ENCODE measurements around the gene ATXN2L. TPM values are rescaled to one million over a fixed set of nuclear protein-coding genes. Genes with fewer than 3 reads are reported as not detected.

The ATXN2L gene
- total and polyA plus RNA-seq, 2 of the 13 experiments (the other 11 are each of a cell fraction or from before 2014, with no cell fraction given), result 40.8 to 55.1 TPM

DNA sequence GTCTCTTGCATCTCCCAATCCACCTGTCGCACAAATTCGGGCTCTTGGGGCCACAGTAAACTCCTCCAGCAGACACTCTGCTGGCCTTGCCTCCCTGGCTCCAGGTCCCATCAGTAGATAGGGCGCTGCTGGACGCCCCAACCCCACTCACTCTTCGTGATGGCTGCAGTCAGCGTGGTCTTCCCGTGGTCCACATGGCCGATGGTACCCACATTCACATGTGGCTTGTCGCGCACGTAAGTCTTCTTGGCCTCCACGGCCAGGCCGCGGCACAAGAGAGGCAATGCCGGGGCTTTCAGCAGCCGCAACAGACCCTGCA is 22.9 kb downstream of the ATXN2L start (continued):
- TF ChIP-seq NR3C1 (CRISPR knock-in tag; IDR thresholded peaks at IDR 0.05), result no peak
- no peak for TF ChIP-seq SRSF9 (IDR thresholded peaks at IDR 0.05; ENCODE audit: borderline replicate concordance, insufficient read depth, low read depth, low read length, poor library complexity, severe bottlenecking)
- no peak for TF ChIP-seq FOXA3 (CRISPR knock-in tag; IDR thresholded peaks at IDR 0.05)
- TF ChIP-seq SNRNP70 (IDR thresholded peaks at IDR 0.05; ENCODE audit: low read depth, low read length), result no peak
- TF ChIP-seq ZNF75D (CRISPR knock-in tag; IDR thresholded peaks at IDR 0.05; ENCODE audit: borderline replicate concordance), result no peak
- TF ChIP-seq NFE2 (CRISPR knock-in tag; IDR thresholded peaks at IDR 0.05), result no peak
- no peak for TF ChIP-seq IRF2 (CRISPR knock-in tag; IDR thresholded peaks at IDR 0.05)
- TF ChIP-seq ZC3H4 (CRISPR knock-in tag; IDR thresholded peaks at IDR 0.05; ENCODE audit: borderline replicate concordance), result no peak
- no peak for TF ChIP-seq SRY (CRISPR knock-in tag; IDR thresholded peaks at IDR 0.05)
- 0 out of 2 replicates have a peak, but pooled peaks have one; percentile 34 for TF ChIP-seq ZNF737 (CRISPR knock-in tag; IDR thresholded peaks at IDR 0.05; ENCODE audit: borderline replicate concordance)
- no peak for TF ChIP-seq ETV6 (CRISPR knock-in tag; conservative IDR thresholded peaks at IDR 0.05)
- no peak; the same call in 1 of the 2 replicates for TF ChIP-seq ZNF552 (CRISPR knock-in tag; IDR thresholded peaks at IDR 0.05; ENCODE audit: borderline replicate concordance)
- no peak for TF ChIP-seq ONECUT2 (CRISPR knock-in tag; IDR thresholded peaks at IDR 0.05)
- TF ChIP-seq CHCHD3 (CRISPR knock-in tag; IDR thresholded peaks at IDR 0.05), result no peak
